ENCODE data around the gene ARG2. TPM values are rescaled to one million over a fixed set of nuclear protein-coding genes. Genes with fewer than 3 reads are reported as not detected.

Gene ARG2
- total RNA-seq, 1 experiment from 2014 or later, result 17.6 TPM

- DNase-seq (ENCODE audit: unreplicated experiment), result no peak
- Mint-ChIP-seq H3K36me3 (ENCODE audit: insufficient read depth, unreplicated experiment) (no peaks in the 10 kb centered on the region), H3K4me1 (ENCODE audit: insufficient read depth, unreplicated experiment) (peaks cover 8% of the 10 kb centered on the region), H3K9me3 (ENCODE audit: unreplicated experiment) (no peaks in the 10 kb centered on the region), H3K27ac (ENCODE audit: low read depth, unreplicated experiment) (no peak overlapping the region), H3K4me3 (ENCODE audit: unreplicated experiment) (no peak overlapping the region), H3K27me3 (ENCODE audit: insufficient read depth, unreplicated experiment) (no peaks in the 10 kb centered on the region)
- TF ChIP-seq CTCF (IDR thresholded peaks at IDR 0.05; ENCODE audit: unreplicated experiment), result no peak
- intact Hi-C loops (cut with micrococcal nuclease), result no loop called here
- POLR2A ChIA-PET, result interaction anchor here (1.0 kb wide), 2 partner anchors 9 to 14 kb away, joined by 3 to 4 read pairs; no protein-coding TSS in a partner anchor
- BruUV-seq (replicated peaks), result no TSS peak
- CTCF ChIA-PET, result interaction anchor here (1.0 kb wide), 1 partner anchor 33 kb away, joined by 3 read pairs; no protein-coding TSS in a partner anchor
Measured at GRCh38 chr14:67627519-67627918, 7.8 kb downstream of the ARG2 start.

DNA sequence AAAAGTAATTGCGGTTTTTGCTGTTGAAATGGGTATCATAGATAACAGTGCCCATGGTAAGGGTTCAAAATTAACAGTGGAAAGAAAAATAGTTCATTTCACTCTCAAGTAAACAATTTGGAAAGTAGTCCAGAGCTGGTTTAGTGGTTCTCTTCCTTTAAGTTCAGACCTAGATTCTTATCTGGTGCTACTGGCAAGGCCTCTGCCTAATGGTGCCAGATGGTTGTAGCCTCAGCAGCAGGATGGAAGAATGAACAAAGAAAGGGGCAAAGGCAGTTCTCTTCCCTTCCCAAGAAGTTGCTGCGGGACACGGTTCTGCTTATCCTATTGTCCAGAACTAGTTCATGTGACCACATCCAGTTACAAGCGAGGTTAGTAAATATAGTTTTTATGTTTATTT lies 10.5 kb downstream of the ARG2 start:
- intact Hi-C loops (cut with micrococcal nuclease), result no loop called here
- DNase-seq (ENCODE audit: unreplicated experiment), result no peak
- H3K27ac Mint-ChIP-seq (ENCODE audit: low read depth, unreplicated experiment), result no peak overlapping the region
- no peaks in the 10 kb centered on the region for H3K36me3 Mint-ChIP-seq (ENCODE audit: insufficient read depth, unreplicated experiment)
- no peaks in the 10 kb centered on the region for H3K27me3 Mint-ChIP-seq (ENCODE audit: insufficient read depth, unreplicated experiment)
- no peak for TF ChIP-seq CTCF (IDR thresholded peaks at IDR 0.05; ENCODE audit: unreplicated experiment)
- BruUV-seq (replicated peaks), result no TSS peak
- no peaks in the 10 kb centered on the region for H3K9me3 Mint-ChIP-seq (ENCODE audit: unreplicated experiment)
- H3K4me1 Mint-ChIP-seq (ENCODE audit: insufficient read depth, unreplicated experiment), result no peaks in the 10 kb centered on the region
- ChIA-PET POLR2A (interaction anchor here (1.2 kb wide), 1 partner anchor 10 kb away, joined by 4 read pairs; the partner anchor contains the start of gene ARG2), CTCF (interaction anchor here (0.6 to 1.0 kb wide), 4 partner anchors 11 to 1476 kb away, joined by 3 to 4 read pairs (median 4); no protein-coding TSS in a partner anchor)
- no peak overlapping the region for H3K4me3 Mint-ChIP-seq (ENCODE audit: unreplicated experiment)

GRCh38 chr14:67630938-67631337 lies 11.2 kb downstream of the ARG2 start:
- Mint-ChIP-seq H3K4me1 (ENCODE audit: insufficient read depth, unreplicated experiment) (no peaks in the 10 kb centered on the region), H3K27ac (ENCODE audit: low read depth, unreplicated experiment) (no peak overlapping the region), H3K27me3 (ENCODE audit: insufficient read depth, unreplicated experiment) (no peaks in the 10 kb centered on the region), H3K4me3 (ENCODE audit: unreplicated experiment) (no peak overlapping the region), H3K9me3 (ENCODE audit: unreplicated experiment) (no peaks in the 10 kb centered on the region), H3K36me3 (ENCODE audit: insufficient read depth, unreplicated experiment) (no peaks in the 10 kb centered on the region)
- BruUV-seq (replicated peaks), result no TSS peak
- no peak for TF ChIP-seq CTCF (IDR thresholded peaks at IDR 0.05; ENCODE audit: unreplicated experiment)
- no peak for DNase-seq (ENCODE audit: unreplicated experiment)
- intact Hi-C loops (cut with micrococcal nuclease), result no loop called here
- POLR2A ChIA-PET, result interaction anchor here (1.2 kb wide), 1 partner anchor 11 kb away, joined by 4 read pairs; the partner anchor contains the start of gene ARG2
- CTCF ChIA-PET, result interaction anchor here (1.0 kb wide), 1 partner anchor 19 kb away, joined by 4 read pairs; no protein-coding TSS in a partner anchor

GRCh38 chr14:67633451-67634147 lies 13.9 kb downstream of the ARG2 start:
- CTCF ChIA-PET, result no interaction called here

More at GRCh38 chr14:67633451-67634147, 13.9 kb downstream of the ARG2 start:
- Mint-ChIP-seq H3K27ac (ENCODE audit: low read depth, unreplicated experiment) (no peak overlapping the region), H3K4me3 (ENCODE audit: unreplicated experiment) (no peak overlapping the region), H3K9me3 (ENCODE audit: unreplicated experiment) (no peaks in the 10 kb centered on the region), H3K36me3 (ENCODE audit: insufficient read depth, unreplicated experiment) (no peaks in the 10 kb centered on the region), H3K27me3 (ENCODE audit: insufficient read depth, unreplicated experiment) (no peaks in the 10 kb centered on the region), H3K4me1 (ENCODE audit: insufficient read depth, unreplicated experiment) (peaks cover 8% of the 10 kb centered on the region)
- intact Hi-C loops (cut with micrococcal nuclease), result no loop called here
- DNase-seq (ENCODE audit: unreplicated experiment), result no peak
- no TSS peak for BruUV-seq (replicated peaks)
- TF ChIP-seq CTCF (IDR thresholded peaks at IDR 0.05; ENCODE audit: unreplicated experiment), result no peak
- POLR2A ChIA-PET, result interaction anchor here (0.9 kb wide), 1 partner anchor 13 kb away, joined by 4 read pairs; no protein-coding TSS in a partner anchor

Measured in MCF 10A (cell line).